HEK293 (cell line): ENCODE results near the gene SLC1A7.

ENCODE experiments used
- BCL11A ChIP-seq: fragments of 450-650 bp; formaldehyde crosslinking; IDR thresholded peaks from 2 replicates; pipeline ENCODE4 v1.5.1; 2016; ENCODE audit warnings: low read depth, missing biosample characterization, missing genetic modification characterization
- TRIM28 ChIP-seq: IDR thresholded peaks from 2 replicates; pipeline ENCODE4 v1.6.1; 2011; ENCODE audit warnings: low read length, control low read depth, borderline replicate concordance
- ZNF560 ChIP-seq: fragments of 450-650 bp; formaldehyde crosslinking; IDR thresholded peaks from 2 replicates; pipeline ENCODE4 v1.5.1; 2017; ENCODE audit warnings: missing biosample characterization, missing genetic modification characterization, borderline replicate concordance

GRCh38 chr1:53187401-53187800 lies 45.0 kb upstream of the SLC1A7 start:
- TF ChIP-seq TRIM28: no peak
- TF ChIP-seq ZNF560: no peak
- no peak for TF ChIP-seq BCL11A (tag by site-specific recombination)
